Heart left ventricle (tissue), 13 donors: ENCODE data around the gene MPV17.

Source experiments
- CTCF ChIP-seq, 12 donors: fragments of 200-600 bp; sonication (generic) in 4 of 12; IDR thresholded peaks; one replicate each; pipeline versions ENCODE4 v1.5.0 to v1.8.0; 2018 to 2022; ENCODE audit warnings: antibody characterized with exemption in 12 of 12, mild to moderate bottlenecking in 5 of 12
- POLR2A ChIP-seq, 2 donors: fragments of 450-650 bp; IDR thresholded peaks; one replicate each; pipeline ENCODE4 v1.6.1; 2017; ENCODE audit warnings: antibody characterized with exemption in 2 of 2, mild to moderate bottlenecking in 2 of 2, moderate library complexity in 2 of 2
- donor health status: ischemic (EF 13 %, LVEDD 7.1; RV severe dilation, severe dysfunction).
- donor health status: DM: no; HTN: yes; CAD: no.
- donor health status: DM: no; HTN: no; CAD: no.
- donor health status: ischemic (EF 25% LVEDD 6.9; RV normal size, moderate dysfunction).
- donor health status: ischemic (EF 25% LVEDD 5.7; RV mildly dilated, moderate dysfunction).
- donor health status: ischemic (EF 35%, LVEDD 5.7; RV mildly dilated, moderate dysfunction).
- donor health status: nonischemic (EF 11% LVEDD 7.7; RV severe dilation, severe dysfunction).
- donor health status: DM: yes; HTN: yes; CAD: no.
- donor health status: PGD.
- donor health status: ischemic (EF 29% LVEDD 5.4; RV normal size, mild dysfunction).
- donor health status: nonischemic (EF 23%, LVEDD 6.1; RV moderate dilation, normal function).

- peak; percentile 48 to 86 for TF ChIP-seq POLR2A (IDR thresholded peaks at IDR 0.05)
- TF ChIP-seq CTCF (IDR thresholded peaks at IDR 0.05), result no peak
Observed at GRCh38 chr2:27322766-27323595, at the start of gene MPV17.
